ENCODE results near the gene TUSC2. TPM values are rescaled to one million over a fixed set of nuclear protein-coding genes. Genes with fewer than 3 reads are reported as not detected.

Gene TUSC2
- total RNA-seq, 2 donors from 2014 or later, result 12.9 to 31.6 TPM

- WGBS, 2 donors, result 64 to 84% methylated on average over 11 to 67 of the region's 79 CpGs
- Histone ChIP-seq H3K36me3 (replicated peaks in 1 of 2; ENCODE audit: insufficient read depth in 1 of 2, low read depth in 2 of 2) (no peaks in the 10 kb centered on the region), H3K27me3 (no peaks in the 10 kb centered on the region), H3K27ac (no peak overlapping the region), H3K9me3 (no peaks in the 10 kb centered on the region), H3K4me1 (peaks cover 33% of the 10 kb centered on the region), H3K4me3 (no peak overlapping the region)
- DNase-seq (no peak), ATAC-seq (no peak)
- TF ChIP-seq POLR2A (IDR thresholded peaks at IDR 0.05) (no peak), CTCF (IDR thresholded peaks at IDR 0.05) (no peak)
- intact Hi-C loops (cut with DNase I), result loop anchor here (10.0 kb wide), 1 partner anchor 81 kb away; the partner anchor contains the start of gene GNAT1
Observed at GRCh38 chr3:50275996-50276761, 51.8 kb downstream of the TUSC2 start.

DNA sequence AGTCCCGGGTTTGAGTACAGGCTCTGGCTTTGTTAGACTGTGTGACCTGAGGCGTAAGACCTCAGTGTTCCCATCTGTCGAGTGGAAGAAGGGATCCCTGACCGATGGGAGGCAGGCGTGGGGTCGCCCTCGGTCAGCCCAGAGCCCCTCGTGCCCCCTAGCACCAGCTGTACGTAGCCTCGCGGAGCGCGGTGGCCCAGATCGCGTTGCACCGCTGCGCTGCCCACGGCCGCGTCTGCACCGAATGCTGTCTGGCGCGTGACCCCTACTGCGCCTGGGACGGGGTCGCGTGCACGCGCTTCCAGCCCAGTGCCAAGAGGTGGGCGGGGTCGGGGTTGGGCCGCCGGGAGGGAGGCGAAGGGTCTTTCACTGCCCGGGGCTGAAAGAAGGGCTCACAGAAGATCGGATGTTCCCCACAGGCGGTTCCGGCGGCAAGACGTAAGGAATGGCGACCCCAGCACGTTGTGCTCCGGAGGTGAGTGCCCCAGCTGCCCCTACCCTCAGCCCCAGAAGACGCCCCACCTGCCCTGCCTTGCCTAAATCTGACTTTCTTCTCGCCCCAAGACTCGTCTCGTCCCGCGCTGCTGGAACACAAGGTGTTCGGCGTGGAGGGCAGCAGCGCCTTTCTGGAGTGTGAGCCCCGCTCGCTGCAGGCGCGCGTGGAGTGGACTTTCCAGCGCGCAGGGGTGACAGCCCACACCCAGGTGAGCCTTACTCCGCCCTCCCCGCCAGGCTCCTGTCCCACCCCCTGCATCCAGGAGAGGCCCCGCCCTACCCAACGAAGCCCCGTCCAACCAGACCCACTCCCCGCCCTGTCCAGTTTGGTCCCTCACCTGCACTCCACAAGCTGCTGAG is 52.7 kb downstream of the TUSC2 start:
- no peaks in the 10 kb centered on the region for H3K27me3 ChIP-seq
- no peaks in the 10 kb centered on the region for H3K9me3 ChIP-seq
- WGBS, 2 donors, result 74 to 85% methylated on average over 27 to 59 of the region's 65 CpGs
- intact Hi-C loops (cut with DNase I), result loop anchor here (10.0 kb wide), 1 partner anchor 81 kb away; the partner anchor contains the start of gene GNAT1
- ATAC-seq, result no peak
- no peak for TF ChIP-seq POLR2A (IDR thresholded peaks at IDR 0.05)
- no peak for TF ChIP-seq CTCF (IDR thresholded peaks at IDR 0.05)
- H3K4me1 ChIP-seq, result peaks cover 41% of the 10 kb centered on the region
- H3K4me3 ChIP-seq, result no peak overlapping the region
- H3K27ac ChIP-seq, result no peak overlapping the region
- no peaks in the 10 kb centered on the region for H3K36me3 ChIP-seq (replicated peaks in 1 of 2; ENCODE audit: insufficient read depth in 1 of 2, low read depth in 2 of 2)
- no peak for DNase-seq

Other genes with a start within 250 kb of the TUSC2 start
- 100 to 1,000 TPM; 139 to 308 TPM for gene RBM5, start 239.3 kb downstream of the TUSC2 start, total RNA-seq
- gene SEMA3F, start 172.9 kb downstream of the TUSC2 start, total RNA-seq, result 10 to 100 TPM in 1 of 2 donors, 1 to 10 TPM in 1; 5.2 to 25.4 TPM
- not detected for gene GNAT1, start 136.6 kb downstream of the TUSC2 start, total RNA-seq
- 10 to 100 TPM in 1 of 2 donors, 1 to 10 TPM in 1; 4.6 to 48.0 TPM for gene SLC38A3, start 123.0 kb downstream of the TUSC2 start, total RNA-seq
- gene GNAI2, start 92.0 kb downstream of the TUSC2 start, total RNA-seq, result 10 to 100 TPM; 46.2 to 53.7 TPM
- gene SEMA3B, start 59.1 kb downstream of the TUSC2 start, total RNA-seq, result 100 to 1,000 TPM in 1 of 2 donors, 10 to 100 TPM in 1; 71.1 to 116 TPM
- not detected for gene LSMEM2, start 49.1 kb downstream of the TUSC2 start, total RNA-seq
- 100 to 1,000 TPM in 1 of 2 donors, 10 to 100 TPM in 1; 75.8 to 103 TPM for gene IFRD2, start 35.8 kb downstream of the TUSC2 start, total RNA-seq
- 1 to 10 TPM in 1 of 2 donors, under 1 TPM in 1; 0.99 to 2.3 TPM for gene HYAL3, start 28.8 kb downstream of the TUSC2 start, total RNA-seq
- 10 to 100 TPM in 1 of 2 donors, 1 to 10 TPM in 1; 4.4 to 11.2 TPM for gene NAA80, start 28.8 kb downstream of the TUSC2 start, total RNA-seq
- gene HYAL1, start 24.6 kb downstream of the TUSC2 start, total RNA-seq, result 10 to 100 TPM; 13.0 to 20.4 TPM
- 10 to 100 TPM; 35.6 to 48.3 TPM for gene HYAL2, start 5.5 kb downstream of the TUSC2 start, total RNA-seq
- 10 to 100 TPM; 26.7 to 30.0 TPM for gene RASSF1, start 12.6 kb upstream of the TUSC2 start, total RNA-seq
- gene ZMYND10, start 17.5 kb upstream of the TUSC2 start, total RNA-seq, result 1 to 10 TPM; 1.3 to 2.3 TPM
- 10 to 100 TPM; 27.0 to 30.9 TPM for gene NPRL2, start 22.6 kb upstream of the TUSC2 start, total RNA-seq
- gene CYB561D2, start 22.6 kb upstream of the TUSC2 start, total RNA-seq, result 10 to 100 TPM; 11.4 to 29.0 TPM
- gene TMEM115, start 31.3 kb upstream of the TUSC2 start, total RNA-seq, result 10 to 100 TPM; 39.4 to 54.1 TPM
- gene CACNA2D2, start 175.4 kb upstream of the TUSC2 start, total RNA-seq, result 1 to 10 TPM; 1.3 TPM
- gene C3orf18, start 239.5 kb upstream of the TUSC2 start, total RNA-seq, result 10 to 100 TPM in 1 of 2 donors, 1 to 10 TPM in 1; 6.3 to 11.4 TPM
- gene HEMK1, start 241.3 kb upstream of the TUSC2 start, total RNA-seq, result 1 to 10 TPM; 6.7 to 9.6 TPM